Measurements from ENCODE around the gene MATR3. TPM values are rescaled to one million over a fixed set of nuclear protein-coding genes. Genes with fewer than 3 reads are reported as not detected.
"Not testable (repeated sequence)": the region's sequence is repeated elsewhere in the genome, so short reads cannot be mapped to it uniquely, and the experiment has no call there.

The MATR3 gene
- total RNA-seq, 4 donors from 2014 or later = 115 to 188 (median 156) TPM

DNA sequence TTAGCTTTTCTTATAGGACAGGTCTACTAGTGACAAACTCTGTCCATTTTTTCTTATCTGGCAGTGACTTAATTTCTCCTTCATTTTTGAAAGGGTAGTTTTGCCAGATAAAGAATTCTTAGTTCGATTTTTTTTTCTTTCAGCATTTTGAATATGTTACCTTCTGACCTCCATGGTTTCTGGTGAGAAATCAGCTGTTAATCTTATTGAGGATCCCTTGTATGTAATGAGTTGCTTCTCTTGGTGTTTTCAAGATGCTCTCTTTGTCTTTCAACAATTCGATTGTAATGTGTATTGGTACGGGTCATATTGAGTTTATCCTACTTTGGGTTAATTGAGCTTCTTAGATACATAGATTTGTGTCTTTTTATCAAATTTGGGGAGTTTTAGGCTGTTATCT lies 60.6 kb downstream of the MATR3 start:
- Histone ChIP-seq H3K36me3 (no peaks in the 10 kb centered on the region), H3K27ac (no peak overlapping the region), H3K4me3 (no peak overlapping the region), H3K9me3 (no peaks in the 10 kb centered on the region), H3K27me3 (no peaks in the 10 kb centered on the region), H3K4me1 (peaks cover 22 to 37% of the 10 kb centered on the region in 2 donors)
- intact Hi-C loops (cut with DNase I; ENCODE audit: low total_unique reads) (no loop called here), in situ Hi-C loops (cut with MboI; ENCODE audit: low sequenced_read_pairs in 4 of 4) (no loop called here)
- no peak for DNase-seq
- ATAC-seq = no peak
- TF ChIP-seq, protein P1, sequence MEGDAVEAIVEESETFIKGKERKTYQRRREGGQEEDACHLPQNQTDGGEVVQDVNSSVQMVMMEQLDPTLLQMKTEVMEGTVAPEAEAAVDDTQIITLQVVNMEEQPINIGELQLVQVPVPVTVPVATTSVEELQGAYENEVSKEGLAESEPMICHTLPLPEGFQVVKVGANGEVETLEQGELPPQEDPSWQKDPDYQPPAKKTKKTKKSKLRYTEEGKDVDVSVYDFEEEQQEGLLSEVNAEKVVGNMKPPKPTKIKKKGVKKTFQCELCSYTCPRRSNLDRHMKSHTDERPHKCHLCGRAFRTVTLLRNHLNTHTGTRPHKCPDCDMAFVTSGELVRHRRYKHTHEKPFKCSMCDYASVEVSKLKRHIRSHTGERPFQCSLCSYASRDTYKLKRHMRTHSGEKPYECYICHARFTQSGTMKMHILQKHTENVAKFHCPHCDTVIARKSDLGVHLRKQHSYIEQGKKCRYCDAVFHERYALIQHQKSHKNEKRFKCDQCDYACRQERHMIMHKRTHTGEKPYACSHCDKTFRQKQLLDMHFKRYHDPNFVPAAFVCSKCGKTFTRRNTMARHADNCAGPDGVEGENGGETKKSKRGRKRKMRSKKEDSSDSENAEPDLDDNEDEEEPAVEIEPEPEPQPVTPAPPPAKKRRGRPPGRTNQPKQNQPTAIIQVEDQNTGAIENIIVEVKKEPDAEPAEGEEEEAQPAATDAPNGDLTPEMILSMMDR (IDR thresholded peaks at IDR 0.05 in 4 of 5, conservative IDR thresholded peaks at IDR 0.05 in 1 of 5) = no peak
- no peak for TF ChIP-seq POLR2A (IDR thresholded peaks at IDR 0.05)

DNA sequence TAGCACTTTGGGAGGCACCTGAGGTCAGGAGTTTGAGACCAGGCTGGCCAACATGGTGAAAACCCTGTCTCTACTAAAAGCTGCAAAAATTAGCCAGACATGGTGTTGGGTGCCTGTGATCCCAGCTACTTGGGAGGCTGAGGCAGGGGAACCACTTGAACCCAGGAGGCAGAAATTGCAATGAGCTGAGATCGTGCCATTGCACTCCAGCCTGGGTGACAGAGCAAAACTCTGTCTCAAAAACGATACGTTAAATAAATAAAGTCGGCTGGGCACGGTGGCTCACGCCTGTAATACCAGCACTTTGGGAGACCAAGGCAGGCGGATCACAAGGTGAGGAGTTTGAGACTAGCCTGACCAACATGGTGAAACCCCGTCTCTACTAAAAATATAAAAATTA lies 62.4 kb downstream of the MATR3 start:
- ATAC-seq; DNase-seq; H3K27ac ChIP-seq; in situ Hi-C loops (cut with MboI; ENCODE audit: low sequenced_read_pairs in 4 of 4); H3K36me3 ChIP-seq; H3K4me3 ChIP-seq; H3K27me3 ChIP-seq; intact Hi-C loops (cut with DNase I; ENCODE audit: low total_unique reads); H3K9me3 ChIP-seq: not testable (repeated sequence)
- H3K4me1 ChIP-seq = peaks cover 23 to 27% of the 10 kb centered on the region in 2 donors

DNA sequence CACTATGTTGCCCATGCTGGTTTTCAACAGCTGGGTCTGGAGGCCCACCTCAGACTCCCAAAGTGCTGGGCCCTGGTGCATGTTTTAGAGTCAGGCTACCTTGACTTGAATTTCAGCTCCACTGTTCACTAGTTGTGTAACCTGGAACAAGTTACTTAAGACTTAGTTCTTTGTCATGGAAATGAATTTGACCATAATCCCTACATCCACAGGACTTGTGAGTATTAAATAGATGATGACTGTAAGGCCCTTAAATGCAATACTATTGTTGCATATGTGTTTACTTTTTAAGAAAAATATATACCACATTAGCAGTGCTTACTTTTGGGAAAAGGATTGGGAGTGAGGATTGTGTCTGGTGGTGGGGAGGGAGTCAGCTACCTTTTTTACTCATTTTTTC lies 64.5 kb downstream of the MATR3 start:
- Histone ChIP-seq H3K4me1 (peaks cover 7 to 10% of the 10 kb centered on the region in 2 donors), H3K27me3 (no peaks in the 10 kb centered on the region), H3K36me3 (no peaks in the 10 kb centered on the region), H3K4me3 (no peak overlapping the region), H3K9me3 (no peaks in the 10 kb centered on the region), H3K27ac (no peak overlapping the region)
- ATAC-seq (no peak), DNase-seq (no peak)
- in situ Hi-C loops (cut with MboI; ENCODE audit: low sequenced_read_pairs in 4 of 4) (no loop called here), intact Hi-C loops (cut with DNase I; ENCODE audit: low total_unique reads) (no loop called here)
- TF ChIP-seq POLR2A (IDR thresholded peaks at IDR 0.05) = no peak
- TF ChIP-seq, protein P1 (IDR thresholded peaks at IDR 0.05 in 4 of 5, conservative IDR thresholded peaks at IDR 0.05 in 1 of 5) = no peak

DNA sequence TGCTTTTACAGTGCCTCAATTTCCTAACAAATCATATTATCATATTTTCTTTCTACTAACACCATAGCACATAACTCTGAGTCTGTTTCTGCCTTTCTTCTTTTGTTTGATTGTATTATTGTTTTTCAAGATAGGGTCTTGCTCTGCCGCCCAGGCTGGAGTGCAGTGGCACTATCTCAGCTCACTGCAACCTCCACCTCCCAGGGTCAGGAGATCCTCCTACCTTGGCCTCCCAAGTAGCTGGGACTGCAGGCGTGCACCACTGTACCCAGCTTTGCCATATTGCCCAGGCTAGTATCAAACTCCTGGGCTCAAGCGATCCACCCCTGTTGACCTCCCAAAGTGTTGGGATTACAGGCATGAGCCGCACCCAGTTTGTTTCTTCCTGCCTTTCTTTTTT lies 66.8 kb downstream of the MATR3 start:
- Histone ChIP-seq H3K4me1 (peaks cover 5 to 6% of the 10 kb centered on the region in 2 donors), H3K27ac (no peak overlapping the region), H3K36me3 (peaks cover 0 to 23% of the 10 kb centered on the region in 2 donors), H3K9me3 (no peaks in the 10 kb centered on the region), H3K4me3 (no peak overlapping the region), H3K27me3 (no peaks in the 10 kb centered on the region)
- ATAC-seq = no peak
- intact Hi-C loops (cut with DNase I; ENCODE audit: low total_unique reads) = no loop called here
- in situ Hi-C loops (cut with MboI; ENCODE audit: low sequenced_read_pairs in 4 of 4) = no loop called here
- no peak for DNase-seq
- TF ChIP-seq, protein P1 (IDR thresholded peaks at IDR 0.05 in 4 of 5, conservative IDR thresholded peaks at IDR 0.05 in 1 of 5) = no peak
- no peak for TF ChIP-seq POLR2A (IDR thresholded peaks at IDR 0.05)

DNA sequence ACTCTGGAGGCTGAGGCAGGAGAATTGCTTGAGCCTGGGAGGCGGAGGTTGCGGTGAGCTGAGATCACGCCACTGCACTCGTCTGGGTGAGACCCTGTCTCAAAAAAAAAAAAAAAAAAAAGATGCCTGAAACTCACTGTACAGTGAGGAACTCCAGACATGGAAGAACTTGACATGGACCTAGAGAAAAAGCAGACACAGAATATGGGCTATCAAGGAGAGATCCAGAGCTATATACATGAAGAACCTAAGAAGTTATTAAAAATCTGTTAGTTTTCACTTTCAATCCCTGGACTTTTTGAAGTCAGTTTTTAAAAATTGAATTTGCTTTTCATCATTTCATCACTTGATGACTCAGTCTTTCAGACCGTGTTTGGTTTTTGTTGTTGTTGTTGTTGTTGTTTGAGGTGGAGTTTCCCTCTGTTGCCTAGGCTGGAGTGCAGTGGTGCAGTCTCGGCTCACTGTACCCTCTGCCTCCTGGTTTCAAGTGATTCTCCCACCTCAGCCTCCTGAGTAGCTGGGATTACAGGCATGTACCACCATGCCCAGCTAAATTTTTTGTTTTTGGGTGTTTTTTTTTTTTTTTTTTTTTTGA lies 68.4 kb downstream of the MATR3 start:
- Histone ChIP-seq H3K9me3 (no peaks in the 10 kb centered on the region), H3K36me3 (peaks cover 0 to 39% of the 10 kb centered on the region in 2 donors), H3K27me3 (no peaks in the 10 kb centered on the region), H3K4me1 (peaks cover 5 to 6% of the 10 kb centered on the region in 2 donors), H3K4me3 (no peak overlapping the region), H3K27ac (no peak overlapping the region)
- intact Hi-C loops (cut with DNase I; ENCODE audit: low total_unique reads) = no loop called here
- DNase-seq (no peak), ATAC-seq (no peak)
- TF ChIP-seq, protein P1 (IDR thresholded peaks at IDR 0.05 in 4 of 5, conservative IDR thresholded peaks at IDR 0.05 in 1 of 5) = no peak
- no peak for TF ChIP-seq POLR2A (IDR thresholded peaks at IDR 0.05)
- in situ Hi-C loops (cut with MboI; ENCODE audit: low sequenced_read_pairs in 4 of 4) = no loop called here
